Stimulated activated CD4-positive, alpha-beta T cell treated with anti-CD3 and anti-CD28 coated beads, Interleukin-1b, Interleukin-23, amount 100 ng/mL, for 1 hour (primary cell): Measurements from ENCODE around the gene CTSA.
"Not testable (repeated sequence)": the region's sequence is repeated elsewhere in the genome, so short reads cannot be mapped to it uniquely, and the experiment has no call there.

Source experiments
- DNase-seq, 2 donors: peaks; one replicate each; pipeline ENCODE4 v3.0.0-alpha.2; 2020; ENCODE audit warnings: low read depth in 2 of 2

The CTSA gene

DNA sequence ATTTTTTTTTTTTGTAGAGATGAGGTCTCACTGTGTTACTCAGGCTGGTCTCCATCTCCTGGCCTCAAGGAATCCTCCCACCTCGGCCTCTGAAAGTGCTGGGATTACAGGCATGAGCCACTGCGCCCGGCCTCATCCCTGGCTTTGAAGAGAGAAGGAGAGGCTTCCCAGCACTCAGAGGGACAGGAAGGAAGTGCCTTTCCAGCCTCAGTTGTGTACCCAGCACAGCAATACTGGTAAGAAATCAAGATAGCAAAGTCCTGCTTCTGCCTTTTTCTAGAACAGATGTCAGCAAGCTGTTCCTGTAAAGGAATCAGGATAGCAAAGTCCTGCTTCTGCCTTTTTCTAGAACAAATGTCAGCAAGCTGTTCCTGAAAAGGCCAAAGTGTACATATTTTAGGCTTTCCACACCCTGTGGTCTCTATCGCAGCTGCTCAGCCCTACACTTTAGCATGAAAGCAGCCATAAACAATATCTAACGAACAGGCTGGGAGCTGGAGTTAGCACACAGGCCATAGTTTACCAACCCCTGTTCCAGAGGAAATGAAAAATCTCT, 27.1 kb downstream of the CTSA start:
- DNase-seq: no peak

GRCh38 chr20:45918779-45919537, 27.8 kb downstream of the CTSA start:
- no peak for DNase-seq

DNA sequence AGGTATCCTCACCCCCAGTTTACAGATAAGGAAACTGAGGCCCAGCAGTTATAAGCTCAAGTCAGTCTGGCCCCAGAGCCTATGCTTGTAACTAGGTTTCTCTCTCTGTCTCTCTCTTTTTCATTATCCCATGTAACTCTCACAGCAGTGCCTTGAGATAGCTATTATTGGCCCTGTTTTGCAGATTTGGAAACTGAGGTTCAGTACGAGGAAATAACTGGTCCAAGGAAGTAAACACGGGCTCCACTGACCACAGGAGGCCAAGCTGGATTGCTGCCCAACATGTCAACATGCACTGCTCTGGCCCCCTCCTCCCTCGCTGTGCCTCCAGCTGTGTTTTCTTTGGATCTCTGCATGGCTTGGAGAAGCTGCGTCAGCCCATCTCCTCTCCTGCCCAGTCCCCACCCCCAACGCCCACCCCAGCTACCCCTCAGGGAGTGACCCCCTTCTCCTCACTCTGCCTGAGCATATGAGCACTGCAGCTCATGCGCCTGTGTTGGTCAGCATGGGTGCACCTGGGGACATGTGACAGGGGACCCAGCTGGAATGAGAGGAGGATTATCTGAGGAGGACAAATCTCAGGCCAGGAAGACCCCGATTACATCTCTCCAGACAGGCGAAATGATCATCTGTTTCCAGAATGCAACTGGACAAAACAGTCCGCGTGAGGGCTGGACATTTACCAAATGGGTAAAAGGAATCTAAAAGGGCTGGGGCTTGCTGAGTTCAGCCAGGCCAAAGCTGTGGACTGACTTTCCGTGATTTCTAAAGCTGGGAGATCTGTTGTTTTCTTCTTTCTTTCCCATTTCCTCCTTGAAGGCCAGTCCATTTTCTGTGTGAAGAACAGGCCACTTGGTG, 28.6 kb downstream of the CTSA start:
- DNase-seq: no peak

- DNase-seq: no peak
These were observed 29.6 kb downstream of the CTSA start for GRCh38 chr20:45920462-45921336.

DNA sequence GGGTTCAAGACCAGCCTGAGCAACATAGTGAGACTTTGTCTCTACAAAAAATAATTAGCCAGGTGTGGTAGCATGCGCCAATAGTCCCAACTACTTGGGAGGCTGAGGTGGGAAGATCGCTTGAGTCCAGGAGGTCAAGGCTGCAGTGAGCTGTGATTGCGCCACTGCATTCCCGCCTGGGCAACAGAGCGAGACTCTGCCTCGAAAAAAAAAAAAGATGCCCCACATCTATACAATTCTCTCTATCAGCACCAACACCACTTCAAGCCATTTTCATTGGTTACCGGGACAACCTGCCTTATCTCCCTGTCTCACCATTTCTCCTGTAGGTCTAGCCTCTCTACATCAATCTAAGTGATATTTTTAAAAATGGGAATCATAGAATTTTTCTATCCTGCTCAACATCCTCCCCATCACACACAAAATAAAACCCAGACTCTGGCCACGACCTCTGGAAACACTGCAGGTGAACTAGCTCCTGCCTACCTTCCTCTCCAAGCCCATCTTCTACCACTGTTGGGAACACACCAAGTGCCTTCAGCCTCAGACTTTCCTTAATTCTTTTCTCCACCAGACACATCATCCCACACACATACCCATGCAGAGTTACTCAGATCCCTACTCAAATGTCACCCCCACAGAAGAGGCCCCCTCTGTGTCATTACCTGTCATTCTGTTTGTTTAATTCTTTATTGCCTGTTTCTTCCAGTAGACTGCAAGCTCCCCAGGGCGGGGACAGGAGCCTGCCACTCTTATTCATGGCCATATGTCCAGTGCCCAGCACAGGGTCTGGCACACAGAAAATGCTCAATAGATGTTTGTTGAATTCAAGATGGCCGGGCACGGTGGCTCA, 30.4 kb downstream of the CTSA start:
- no peak for DNase-seq

- DNase-seq: no peak
These were observed 33.5 kb downstream of the CTSA start for GRCh38 chr20:45924391-45925261.

DNA sequence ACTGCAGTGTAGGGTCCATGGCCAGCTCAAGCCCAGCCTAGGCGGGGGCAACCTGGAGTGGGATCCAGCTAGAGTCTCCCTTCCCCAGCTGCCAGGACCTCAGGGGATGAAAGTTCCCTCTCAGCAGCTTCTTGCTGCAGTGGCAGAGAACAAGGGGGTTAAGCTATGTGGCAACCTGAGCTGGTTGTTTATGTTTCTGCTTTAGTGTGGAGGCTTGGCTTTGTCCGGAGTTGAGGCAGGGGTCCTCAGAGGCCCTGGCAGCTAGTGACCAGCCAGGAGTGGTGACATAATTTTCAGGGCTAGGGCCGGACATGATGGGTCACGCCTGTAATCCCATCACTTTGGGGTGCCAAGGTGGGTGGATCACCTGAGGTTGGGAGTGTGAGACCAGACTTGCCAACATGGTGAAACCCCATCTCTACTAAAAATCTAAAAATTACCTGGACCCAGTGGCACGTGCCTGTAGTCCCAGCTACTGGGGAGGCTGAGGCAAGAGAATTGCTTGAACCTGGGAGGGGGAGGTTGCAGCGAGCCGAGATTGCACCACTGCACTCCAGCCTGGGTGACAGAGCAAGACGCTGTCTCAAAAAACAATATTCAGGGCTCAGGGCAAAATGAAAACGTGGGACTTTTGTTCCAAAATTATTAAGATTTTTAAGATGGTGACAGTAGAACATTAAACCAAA, 34.8 kb downstream of the CTSA start:
- DNase-seq: no peak

DNA sequence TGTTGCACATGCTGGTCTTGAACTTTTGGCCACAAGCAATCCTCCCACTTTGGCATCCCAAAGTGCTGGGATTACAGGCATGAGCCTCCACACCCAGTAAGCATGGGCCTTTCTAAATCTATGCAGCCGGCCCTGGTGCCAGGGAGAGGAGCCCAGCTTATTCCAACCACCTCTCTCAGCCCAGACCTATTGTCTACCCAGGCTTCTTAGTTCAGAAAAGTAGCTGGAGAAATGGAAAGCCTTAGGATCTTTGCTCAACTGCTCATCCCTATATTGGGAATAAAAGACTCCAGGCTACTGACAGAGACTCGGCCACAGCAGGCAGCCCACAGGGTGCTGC, 35.6 kb downstream of the CTSA start:
- DNase-seq: no peak

GRCh38 chr20:45927071-45927878, 36.1 kb downstream of the CTSA start:
- DNase-seq: no peak

GRCh38 chr20:45931680-45932079, 40.5 kb downstream of the CTSA start:
- not testable (repeated sequence) for DNase-seq

DNA sequence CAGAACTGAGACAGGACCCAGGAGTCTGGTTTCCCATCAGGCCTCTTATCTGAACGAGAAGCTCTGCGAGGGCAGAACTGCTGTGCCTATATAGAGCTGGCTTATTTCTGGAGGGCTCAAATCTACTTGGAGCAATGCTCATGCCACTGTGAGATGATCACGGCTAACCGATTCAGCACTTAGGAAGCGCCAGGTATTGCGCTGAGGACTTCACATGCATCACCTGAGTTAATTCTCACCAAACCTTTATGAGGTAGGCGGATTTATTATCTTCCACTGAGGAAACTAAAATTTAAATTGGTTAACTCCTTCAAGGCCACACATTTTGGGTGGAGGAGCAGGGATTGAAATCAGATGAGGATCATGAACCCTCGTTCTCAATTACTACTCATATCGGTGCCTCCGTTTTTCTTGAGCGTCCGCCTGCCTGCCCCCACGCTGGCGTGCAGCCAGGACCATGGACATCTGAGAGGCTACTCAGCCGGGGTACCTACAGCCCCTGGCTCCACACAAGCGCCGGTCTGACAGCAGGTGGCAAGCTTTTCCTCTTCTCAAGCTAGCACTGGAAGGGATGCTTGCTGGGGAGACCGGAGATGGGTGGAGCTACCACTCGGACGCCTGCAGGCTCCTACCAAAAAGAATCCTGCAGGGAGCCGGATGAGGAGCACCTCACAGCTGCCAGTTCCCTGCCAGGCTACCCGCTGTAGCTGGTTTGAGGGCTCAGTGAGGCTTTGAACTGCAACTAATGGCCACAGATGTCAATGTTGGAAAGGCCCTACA, 42.3 kb downstream of the CTSA start:
- peak in 1 of 2 donors; percentile 11 for DNase-seq

- DNase-seq: no peak
These were observed 43.0 kb downstream of the CTSA start for GRCh38 chr20:45934046-45934585.

- peak; percentile 95 to 98 for DNase-seq
These were observed 43.7 kb downstream of the CTSA start, which contains the start of gene PCIF1 for GRCh38 chr20:45934586-45935415. Gene PCIF1, plus strand, starts transcription at chr20:45934683. Its CDS starts 4,317 bp downstream, at chr20:45939000.

- DNase-seq: no peak
These were observed 44.4 kb downstream of the CTSA start for GRCh38 chr20:45935416-45936046.

- no peak for DNase-seq
These were observed 46.6 kb downstream of the CTSA start for GRCh38 chr20:45937765-45938164.
